Stomach (tissue), 9 donors: ENCODE data around the gene PRKG1. TPM values are rescaled to one million over a fixed set of nuclear protein-coding genes. Genes with fewer than 3 reads are reported as not detected.

Experiments
- DNase-seq, 2 donors: peaks; one replicate each; pipeline versions ENCODE4 v3.0.0 to v3.0.0-alpha.2; 2013 to 2019
- H3K27ac ChIP-seq, 5 donors: fragments of 200-600 bp in 4 of 5; sonication (generic) in 4 of 5; one replicate each; pipeline ENCODE4 v1.5.1; 2013 to 2019; ENCODE audit warnings: mild to moderate bottlenecking in 1 of 5, moderate library complexity in 1 of 5
- H3K27me3 ChIP-seq, 3 donors: fragments of 200-600 bp; sonication (generic); one replicate each; pipeline ENCODE4 v1.5.1; 2017 to 2019; ENCODE audit warnings: mixed run types in 1 of 3
- H3K36me3 ChIP-seq, 4 donors: fragments of 200-600 bp; sonication (generic); 1 replicate in 3 of 4; 2 replicates in 1 of 4; pipeline ENCODE4 v1.5.1; 2016 to 2019
- H3K4me1 ChIP-seq, 4 donors: fragments of 200-600 bp; sonication (generic); one replicate each; pipeline ENCODE4 v1.5.1; 2016 to 2019
- H3K4me3 ChIP-seq, 4 donors: fragments of 200-600 bp; sonication (generic) in 3 of 4; one replicate each; pipeline ENCODE4 v1.5.1; 2016 to 2019; ENCODE audit warnings: mild to moderate bottlenecking in 1 of 4
- H3K9me3 ChIP-seq, 4 donors: fragments of 200-600 bp; sonication (generic); one replicate each; pipeline ENCODE4 v1.5.1; 2016 to 2019
- EP300 ChIP-seq: sonication (generic); formaldehyde crosslinking; IDR thresholded peaks from one replicate; pipeline ENCODE4 v1.6.1; 2017; ENCODE audit warnings: antibody characterized with exemption
- POLR2A ChIP-seq, 4 donors: fragments of 450-650 bp; IDR thresholded peaks; one replicate each; pipeline ENCODE4 v1.6.1; 2016; ENCODE audit warnings: antibody characterized with exemption in 4 of 4, control low read depth in 2 of 4, mild to moderate bottlenecking in 1 of 4, moderate library complexity in 1 of 4
- POLR2AphosphoS5 ChIP-seq, 3 donors: sonication (generic); formaldehyde crosslinking; IDR thresholded peaks; one replicate each; pipeline ENCODE4 v1.6.1; 2016; ENCODE audit warnings: antibody characterized with exemption in 3 of 3
- WGBS, 5 donors: extraction: QIAGEN DNeasy Blood & Tissue Kit in 3 of 5; methylation state at CpG; one replicate each; pipeline versions ENCODE4 v1.1.5 to v1.1.7; 2013 to 2018; 5-methylcytosine and 5-hydroxymethylcytosine counted together
- intact Hi-C: fragments of 100-400 bp; cut with DNase I; formaldehyde crosslinking; loops from one replicate; pipeline ENCODE4 v1.15.1; 2023; ENCODE audit warnings: low total_unique reads
- polyA plus RNA-seq, 3 donors: library from polyadenylated mRNA; stranded (reverse); fragments of 200-250 nt; gene quantifications; one replicate each; pipeline ENCODE4 v1.2.3, GENCODE V29; 2013
- total RNA-seq, 5 donors: library from RNA; depleted of rRNA; stranded (reverse); fragments of >200 nt; gene quantifications; one replicate each; pipeline versions ENCODE4 v1.1.0 to v1.2.3, GENCODE V29; 2014 to 2016
- TF ChIP-seq, protein P1 (sequence below), 7 experiments: fragments of 450-650 bp in 4 of 7; fragments of 200-600 bp in 3 of 7; sonication (generic) in 3 of 7; IDR thresholded peaks; one replicate each; pipeline ENCODE4 v1.5.1; 2016 to 2019; ENCODE audit warnings: antibody characterized with exemption in 7 of 7, control low read depth in 2 of 7, mild to moderate bottlenecking in 1 of 7
- donor health status: healthy with polysubstance abuse.
- donor health status: Bipolar disorder and iron deficiency.
- donor health status: healthy.

The PRKG1 gene
- total and polyA plus RNA-seq, 8 donors: 1.5 to 89.2 (median 14.3) TPM

DNA sequence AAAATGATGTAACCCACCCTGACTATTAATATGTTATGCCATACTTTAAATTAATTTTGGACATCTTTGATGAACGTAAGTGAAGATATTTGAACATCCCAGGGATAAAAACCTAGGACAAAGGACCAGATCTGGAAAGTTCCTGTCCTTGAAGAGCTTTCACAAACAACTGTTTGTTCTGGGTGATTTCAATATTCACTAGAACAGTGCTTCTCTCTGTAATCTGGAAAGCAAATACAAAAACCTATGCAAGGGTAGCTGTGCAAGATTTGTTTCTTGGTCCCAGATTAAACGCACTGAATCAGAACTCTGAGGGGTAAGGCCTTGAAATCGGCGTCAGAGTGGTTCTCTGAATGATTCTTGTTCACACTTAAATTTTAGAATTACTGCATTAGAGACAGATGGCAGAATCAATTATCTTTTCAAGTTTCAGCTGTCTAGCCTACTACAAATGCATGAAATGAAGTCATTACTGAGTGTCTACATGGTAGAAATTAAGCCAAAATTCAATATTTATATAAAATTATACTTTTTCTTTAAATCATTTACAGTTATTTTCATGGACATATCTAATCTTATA lies 694.7 kb downstream of the PRKG1 start:
- Histone ChIP-seq H3K4me3 (no peak overlapping the region), H3K27ac (no peak overlapping the region), H3K36me3 (no peaks in the 10 kb centered on the region), H3K27me3 (no peaks in the 10 kb centered on the region), H3K4me1 (no peaks in the 10 kb centered on the region), H3K9me3 (peaks cover 0 to 5% (median 0%) of the 10 kb centered on the region in 4 donors)
- intact Hi-C loops: no loop called here
- no peak for DNase-seq
- no peak for TF ChIP-seq EP300
- TF ChIP-seq, protein P1, sequence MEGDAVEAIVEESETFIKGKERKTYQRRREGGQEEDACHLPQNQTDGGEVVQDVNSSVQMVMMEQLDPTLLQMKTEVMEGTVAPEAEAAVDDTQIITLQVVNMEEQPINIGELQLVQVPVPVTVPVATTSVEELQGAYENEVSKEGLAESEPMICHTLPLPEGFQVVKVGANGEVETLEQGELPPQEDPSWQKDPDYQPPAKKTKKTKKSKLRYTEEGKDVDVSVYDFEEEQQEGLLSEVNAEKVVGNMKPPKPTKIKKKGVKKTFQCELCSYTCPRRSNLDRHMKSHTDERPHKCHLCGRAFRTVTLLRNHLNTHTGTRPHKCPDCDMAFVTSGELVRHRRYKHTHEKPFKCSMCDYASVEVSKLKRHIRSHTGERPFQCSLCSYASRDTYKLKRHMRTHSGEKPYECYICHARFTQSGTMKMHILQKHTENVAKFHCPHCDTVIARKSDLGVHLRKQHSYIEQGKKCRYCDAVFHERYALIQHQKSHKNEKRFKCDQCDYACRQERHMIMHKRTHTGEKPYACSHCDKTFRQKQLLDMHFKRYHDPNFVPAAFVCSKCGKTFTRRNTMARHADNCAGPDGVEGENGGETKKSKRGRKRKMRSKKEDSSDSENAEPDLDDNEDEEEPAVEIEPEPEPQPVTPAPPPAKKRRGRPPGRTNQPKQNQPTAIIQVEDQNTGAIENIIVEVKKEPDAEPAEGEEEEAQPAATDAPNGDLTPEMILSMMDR (IDR thresholded peaks at IDR 0.05): no peak
- TF ChIP-seq POLR2AphosphoS5 (IDR thresholded peaks at IDR 0.05): no peak
- TF ChIP-seq POLR2A (IDR thresholded peaks at IDR 0.05): no peak
- 76 to 92% (median 85%) methylated on average over 4 of the region's 4 CpGs for WGBS, 5 donors

DNA sequence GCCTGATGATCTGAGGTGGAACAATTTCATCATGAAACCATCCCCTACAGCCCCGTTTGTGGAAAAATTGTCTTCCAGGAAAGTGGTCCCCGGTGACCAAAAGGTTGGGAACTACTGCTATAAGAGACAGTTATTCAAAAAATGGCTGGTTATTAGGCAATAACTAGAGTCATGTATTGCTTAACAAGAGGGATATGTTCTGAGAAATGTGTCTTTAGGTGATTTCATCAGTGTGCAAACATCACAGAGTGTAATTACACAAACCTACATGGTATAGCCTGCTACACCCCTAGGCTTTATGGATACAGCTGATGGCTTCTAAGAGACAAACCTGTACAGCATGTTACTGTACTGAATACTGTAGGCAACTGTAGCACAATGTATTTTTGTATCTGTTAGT lies 696.4 kb downstream of the PRKG1 start:
- 77 to 92% (median 81%) methylated on average over 2 of the region's 2 CpGs for WGBS, 5 donors
- no peaks in the 10 kb centered on the region for H3K4me1 ChIP-seq
- no peak overlapping the region for H3K4me3 ChIP-seq
- intact Hi-C loops: no loop called here
- H3K36me3 ChIP-seq: no peaks in the 10 kb centered on the region
- no peak for DNase-seq
- peaks cover 0 to 5% (median 0%) of the 10 kb centered on the region in 4 donors for H3K9me3 ChIP-seq
- TF ChIP-seq, protein P1 (IDR thresholded peaks at IDR 0.05): no peak
- TF ChIP-seq EP300 (no peak), POLR2A (IDR thresholded peaks at IDR 0.05) (no peak), POLR2AphosphoS5 (IDR thresholded peaks at IDR 0.05) (no peak)
- no peak overlapping the region for H3K27ac ChIP-seq
- H3K27me3 ChIP-seq: no peaks in the 10 kb centered on the region

DNA sequence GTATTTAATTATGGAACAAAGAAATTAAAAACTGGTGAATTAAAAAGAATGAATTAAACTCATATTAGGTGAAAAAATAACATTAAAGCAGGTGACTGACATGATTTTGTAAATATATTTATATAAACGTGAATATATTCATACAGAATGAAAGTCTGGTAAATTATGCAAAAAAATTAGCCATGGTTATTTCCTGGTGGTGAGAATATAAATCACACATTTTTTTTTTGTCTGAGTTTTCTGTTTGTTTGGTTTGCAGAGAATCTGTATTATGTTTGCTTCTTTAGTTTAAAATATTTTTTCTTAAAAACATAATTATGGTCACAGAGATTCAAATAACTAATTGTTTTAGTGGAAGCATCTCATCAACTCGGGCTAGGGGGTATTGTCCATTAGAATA lies 698.1 kb downstream of the PRKG1 start:
- Histone ChIP-seq H3K27me3 (no peaks in the 10 kb centered on the region), H3K4me1 (no peaks in the 10 kb centered on the region), H3K27ac (no peak overlapping the region), H3K4me3 (no peak overlapping the region), H3K36me3 (no peaks in the 10 kb centered on the region), H3K9me3 (no peaks in the 10 kb centered on the region)
- TF ChIP-seq, protein P1 (IDR thresholded peaks at IDR 0.05): no peak
- 74 to 81% (median 77%) methylated on average over 2 of the region's 2 CpGs for WGBS, 5 donors
- no peak for DNase-seq
- intact Hi-C loops: no loop called here

DNA sequence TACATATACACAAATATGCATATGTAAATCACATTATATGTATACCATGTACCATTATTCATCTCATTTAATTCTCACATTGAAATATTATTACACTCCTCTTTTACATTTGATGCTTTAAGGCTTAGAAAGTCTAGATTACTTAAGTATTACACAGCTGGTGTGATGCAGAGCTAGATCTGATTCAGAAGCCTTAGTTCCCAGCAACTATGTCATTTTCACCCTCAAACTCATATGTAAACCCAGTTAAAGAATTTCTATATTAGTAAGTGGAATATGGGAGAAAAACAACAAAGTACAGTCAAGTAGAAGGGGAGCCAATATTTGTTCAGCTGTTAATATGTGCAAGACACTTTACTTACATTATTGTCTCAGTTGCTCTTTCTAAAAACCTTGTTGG lies 699.4 kb downstream of the PRKG1 start:
- intact Hi-C loops: no loop called here
- Histone ChIP-seq H3K4me1 (no peaks in the 10 kb centered on the region), H3K4me3 (no peak overlapping the region), H3K27me3 (no peaks in the 10 kb centered on the region), H3K9me3 (no peaks in the 10 kb centered on the region), H3K27ac (no peak overlapping the region), H3K36me3 (no peaks in the 10 kb centered on the region)
- no peak for TF ChIP-seq POLR2A (IDR thresholded peaks at IDR 0.05)
- TF ChIP-seq, protein P1 (IDR thresholded peaks at IDR 0.05): no peak
- no peak for TF ChIP-seq EP300
- no peak for TF ChIP-seq POLR2AphosphoS5 (IDR thresholded peaks at IDR 0.05)
- DNase-seq: no peak
